Activated CD4-positive, alpha-beta T cell treated with anti-CD3 and anti-CD28 coated beads for 36 hours (primary cell): Measurements from ENCODE around the gene IL5. TPM values are rescaled to one million over a fixed set of nuclear protein-coding genes. Genes with fewer than 3 reads are reported as not detected.
A peak's percentile ranks its signal among the peaks of the same experiment; 100 is the strongest.
"Not testable (repeated sequence)": the region's sequence is repeated elsewhere in the genome, so short reads cannot be mapped to it uniquely, and the experiment has no call there.

Experiments
- ATAC-seq: fragments of 200-7000 bp; cut with Tn5 transposase; one replicate; pipeline ENCODE4 v1.10.0; 2021; ENCODE audit warnings: mild to moderate bottlenecking, moderate library complexity
- CTCF ChIA-PET: fragments of 350-600 bp; sonication (Branson Sonifier 250); formaldehyde crosslinking; loops from one replicate; lab custom pipeline; 2021; ENCODE audit warnings: antibody characterized with exemption; lab: Charles Lee
- POLR2A ChIA-PET: fragments of 350-600 bp; sonication (Branson Sonifier 250); formaldehyde crosslinking; loops from one replicate; lab custom pipeline; 2021; ENCODE audit warnings: antibody characterized with exemption, inconsistent platforms; lab: Charles Lee
- DNase-seq: peaks from one replicate; pipeline ENCODE4 v3.0.0-alpha.2; 2020
- H3K27ac Mint-ChIP-seq: one replicate; pipeline ENCODE4 v1.8.0; 2021; ENCODE audit warnings: mixed read lengths
- H3K27me3 Mint-ChIP-seq: one replicate; pipeline ENCODE4 v1.8.0; 2021; ENCODE audit warnings: mixed read lengths
- H3K36me3 Mint-ChIP-seq: one replicate; pipeline ENCODE4 v1.8.0; 2021; ENCODE audit warnings: low read depth, mixed read lengths
- H3K4me1 Mint-ChIP-seq: one replicate; pipeline ENCODE4 v1.8.0; 2021; ENCODE audit warnings: mixed read lengths
- H3K4me3 Mint-ChIP-seq: one replicate; pipeline ENCODE4 v1.8.0; 2021; ENCODE audit warnings: mild to moderate bottlenecking, moderate library complexity, mixed read lengths
- H3K9me3 Mint-ChIP-seq: one replicate; pipeline ENCODE4 v1.8.0; 2021; ENCODE audit warnings: low read depth, mixed read lengths
- intact Hi-C, 2 experiments: fragments of 100-400 bp; cut with DNase I in 1 of 2; cut with micrococcal nuclease in 1 of 2; formaldehyde crosslinking; loops; one replicate each; pipeline versions ENCODE4 v1.14.2 to v1.15.1; 2022 to 2024; cut with DNase I, micrococcal nuclease
- total RNA-seq, 2 experiments: library from RNA; stranded (reverse); gene quantifications; one replicate each; pipeline ENCODE4 v1.2.3, GENCODE V29; 2021

The IL5 gene
- total RNA-seq, 2 experiments from 2014 or later: 0.69 to 1.6 TPM

GRCh38 chr5:132557478-132558172 is 14.3 kb upstream of the IL5 start:
- DNase-seq (peak; percentile 52), ATAC-seq (peak; percentile 24)
- Mint-ChIP-seq H3K4me1 (peaks cover 21% of the 10 kb centered on the region), H3K9me3 (no peaks in the 10 kb centered on the region), H3K4me3 (peak overlapping the region; percentile 96), H3K27ac (peak overlapping the region; percentile 98), H3K36me3 (peaks cover 8% of the 10 kb centered on the region), H3K27me3 (no peaks in the 10 kb centered on the region)
- CTCF ChIA-PET: interaction anchor here (0.6 to 2.0 kb wide), 4 partner anchors 11 to 96 kb away, joined by 3 to 7 read pairs (median 4); no protein-coding TSS in a partner anchor
- intact Hi-C loops: loop anchor here in 1 of 2 experiments (2.0 to 5.0 kb wide), 4 partner anchors 67 to 923 kb away; partner anchors contain the start of genes AFF4, IRF1 and RAPGEF6
- POLR2A ChIA-PET: interaction anchor here (1.0 to 1.2 kb wide), 2 partner anchors 67 to 308 kb away, joined by 4 read pairs; partner anchors contain the start of genes GDF9, IRF1 and UQCRQ

DNA sequence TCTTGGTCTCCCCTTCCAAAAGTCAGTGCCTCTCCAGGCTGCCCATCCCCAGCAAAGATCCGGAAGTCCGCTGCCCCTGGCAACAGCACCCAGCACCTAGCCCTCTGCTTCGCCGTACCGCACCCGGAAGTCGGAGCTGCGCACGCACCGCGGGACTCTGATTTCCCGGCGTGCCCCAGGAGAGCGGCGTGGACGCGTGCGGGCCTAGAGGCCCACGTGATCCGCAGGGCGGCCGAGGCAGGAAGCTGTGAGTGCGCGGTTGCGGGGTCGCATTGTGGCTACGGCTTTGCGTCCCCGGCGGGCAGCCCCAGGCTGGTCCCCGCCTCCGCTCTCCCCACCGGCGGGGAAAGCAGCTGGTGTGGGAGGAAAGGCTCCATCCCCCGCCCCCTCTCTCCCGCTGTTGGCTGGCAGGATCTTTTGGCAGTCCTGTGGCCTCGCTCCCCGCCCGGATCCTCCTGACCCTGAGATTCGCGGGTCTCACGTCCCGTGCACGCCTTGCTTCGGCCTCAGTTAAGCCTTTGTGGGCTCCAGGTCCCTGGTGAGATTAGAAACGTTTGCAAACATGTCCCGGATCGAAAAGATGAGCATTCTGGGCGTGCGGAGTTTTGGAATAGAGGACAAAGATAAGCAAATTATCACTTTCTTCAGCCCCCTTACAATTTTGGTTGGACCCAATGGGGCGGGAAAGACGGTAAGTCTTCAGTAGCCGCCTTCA is 13.6 kb upstream of the IL5 start, which contains the start of gene RAD50:
Gene RAD50 (plus strand): TSS at position 215 of the 715 bp plus-strand sequence. CDS start 348 bp downstream, at position 563.
- ATAC-seq (peak; percentile 99), DNase-seq (peak; percentile 96)
- intact Hi-C loops: loop anchor here in 1 of 2 experiments (1.0 to 5.0 kb wide), 7 partner anchors 66 to 922 kb away; partner anchors contain the start of genes AFF4, GDF9, IRF1 and KIF3A
- ChIA-PET CTCF (interaction anchor here (0.7 to 2.0 kb wide), 6 partner anchors 10 to 319 kb away, joined by 3 to 7 read pairs (median 3); no protein-coding TSS in a partner anchor), POLR2A (interaction anchor here (0.6 to 1.2 kb wide), 4 partner anchors 50 to 309 kb away, joined by 3 to 4 read pairs (median 4); partner anchors contain the start of genes GDF9, IRF1 and UQCRQ)
- Mint-ChIP-seq H3K27me3 (no peaks in the 10 kb centered on the region), H3K36me3 (peaks cover 8% of the 10 kb centered on the region), H3K4me3 (peak within 1 kb of the TSS; percentile 96), H3K27ac (peak within 1 kb of the TSS; percentile 98), H3K4me1 (peaks cover 21% of the 10 kb centered on the region), H3K9me3 (no peaks in the 10 kb centered on the region)

GRCh38 chr5:132556153-132556762 is 12.9 kb upstream of the IL5 start:
- H3K4me1 Mint-ChIP-seq: peaks cover 21% of the 10 kb centered on the region
- ChIA-PET CTCF (interaction anchor here (0.7 to 2.0 kb wide), 5 partner anchors 10 to 319 kb away, joined by 3 to 7 read pairs (median 3); no protein-coding TSS in a partner anchor), POLR2A (interaction anchor here (0.6 to 1.2 kb wide), 4 partner anchors 51 to 310 kb away, joined by 3 to 4 read pairs (median 4); partner anchors contain the start of genes GDF9, IRF1 and UQCRQ)
- H3K36me3 Mint-ChIP-seq: peaks cover 8% of the 10 kb centered on the region
- no peak for DNase-seq
- ATAC-seq: no peak
- peak overlapping the region; percentile 98 for H3K27ac Mint-ChIP-seq
- H3K27me3 Mint-ChIP-seq: no peaks in the 10 kb centered on the region
- H3K4me3 Mint-ChIP-seq: peak overlapping the region; percentile 96
- intact Hi-C loops: loop anchor here in 1 of 2 experiments (1.0 to 5.0 kb wide), 7 partner anchors 65 to 921 kb away; partner anchors contain the start of genes AFF4, GDF9, IRF1 and KIF3A
- no peaks in the 10 kb centered on the region for H3K9me3 Mint-ChIP-seq

GRCh38 chr5:132549576-132549975 is 6.3 kb upstream of the IL5 start:
- CTCF ChIA-PET: no interaction called here
- POLR2A ChIA-PET: no interaction called here

GRCh38 chr5:132548834-132549233 is 5.5 kb upstream of the IL5 start:
- DNase-seq, ATAC-seq, intact Hi-C loops, POLR2A ChIA-PET, H3K9me3 Mint-ChIP-seq, H3K36me3 Mint-ChIP-seq, H3K27me3 Mint-ChIP-seq, H3K4me3 Mint-ChIP-seq, H3K27ac Mint-ChIP-seq: not testable (repeated sequence)
- peaks cover 15% of the 10 kb centered on the region for H3K4me1 Mint-ChIP-seq
- CTCF ChIA-PET: interaction anchor here (1.2 to 1.5 kb wide), 2 partner anchors 23 to 48 kb away, joined by 3 to 4 read pairs; no protein-coding TSS in a partner anchor

More at GRCh38 chr5:132549576-132549975, 6.3 kb upstream of the IL5 start:
- ATAC-seq (no peak), DNase-seq (no peak)
- Mint-ChIP-seq H3K9me3 (no peaks in the 10 kb centered on the region), H3K4me3 (no peak overlapping the region), H3K27ac (no peak overlapping the region), H3K4me1 (peaks cover 10% of the 10 kb centered on the region), H3K36me3 (no peaks in the 10 kb centered on the region), H3K27me3 (no peaks in the 10 kb centered on the region)
- intact Hi-C loops: no loop called here

DNA sequence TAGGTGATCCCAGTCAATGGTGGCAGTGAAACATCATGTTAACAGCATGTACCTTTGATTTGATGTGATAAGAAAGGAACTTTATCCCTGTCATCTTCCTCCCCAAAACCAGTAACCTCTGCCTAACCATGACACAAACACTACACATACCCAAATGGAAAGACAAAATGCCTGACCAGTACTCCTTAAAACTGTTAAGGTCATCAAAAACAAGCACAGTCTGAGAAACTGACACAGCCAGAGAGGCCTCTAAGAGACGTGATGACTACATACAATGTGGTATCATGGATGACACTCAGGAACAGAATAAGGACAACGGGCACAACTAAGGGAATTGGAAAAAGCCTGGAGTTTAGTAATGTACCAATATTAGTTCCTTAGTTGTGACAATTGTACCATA is 3.9 kb upstream of the IL5 start:
- H3K27ac Mint-ChIP-seq: no peak overlapping the region
- H3K4me1 Mint-ChIP-seq: peaks cover 18% of the 10 kb centered on the region
- ChIA-PET CTCF (interaction anchor here (0.7 to 1.8 kb wide), 2 partner anchors 10 to 57 kb away, joined by 3 to 4 read pairs; no protein-coding TSS in a partner anchor), POLR2A (no interaction called here)
- no peaks in the 10 kb centered on the region for H3K9me3 Mint-ChIP-seq
- no peak for ATAC-seq
- no peak overlapping the region for H3K4me3 Mint-ChIP-seq
- DNase-seq: no peak
- intact Hi-C loops: no loop called here
- H3K27me3 Mint-ChIP-seq: no peaks in the 10 kb centered on the region
- no peaks in the 10 kb centered on the region for H3K36me3 Mint-ChIP-seq

GRCh38 chr5:132546108-132546507 is 2.8 kb upstream of the IL5 start:
- H3K36me3 Mint-ChIP-seq: no peaks in the 10 kb centered on the region
- ChIA-PET CTCF (interaction anchor here (0.9 to 2.3 kb wide), 3 partner anchors 9 to 284 kb away, joined by 4 to 7 read pairs (median 4); no protein-coding TSS in a partner anchor), POLR2A (interaction anchor here (0.6 kb wide), 1 partner anchor 111 kb away, joined by 3 read pairs; no protein-coding TSS in a partner anchor)
- H3K4me1 Mint-ChIP-seq: peaks cover 18% of the 10 kb centered on the region
- H3K4me3 Mint-ChIP-seq: no peak overlapping the region
- no peak overlapping the region for H3K27ac Mint-ChIP-seq
- H3K27me3 Mint-ChIP-seq: no peaks in the 10 kb centered on the region
- no peaks in the 10 kb centered on the region for H3K9me3 Mint-ChIP-seq
- intact Hi-C loops: no loop called here
- peak; percentile 85 for DNase-seq
- peak; percentile 96 for ATAC-seq

- CTCF ChIA-PET: no interaction called here
Measured at GRCh38 chr5:132540764-132541163, 2.6 kb downstream of the IL5 start.

GRCh38 chr5:132540149-132540548 is 3.2 kb downstream of the IL5 start:
- Mint-ChIP-seq H3K9me3 (no peaks in the 10 kb centered on the region), H3K4me1 (peaks cover 8% of the 10 kb centered on the region), H3K36me3 (no peaks in the 10 kb centered on the region), H3K27me3 (peaks cover 10% of the 10 kb centered on the region), H3K27ac (no peak overlapping the region), H3K4me3 (no peak overlapping the region)
- no peak for DNase-seq
- intact Hi-C loops: no loop called here
- ATAC-seq: no peak
- ChIA-PET POLR2A (interaction anchor here (0.7 kb wide), 1 partner anchor 81 kb away, joined by 3 read pairs; no protein-coding TSS in a partner anchor), CTCF (interaction anchor here (0.7 kb wide), 1 partner anchor 14 kb away, joined by 3 read pairs; no protein-coding TSS in a partner anchor)

More at GRCh38 chr5:132540764-132541163, 2.6 kb downstream of the IL5 start:
- Mint-ChIP-seq H3K4me1 (peaks cover 11% of the 10 kb centered on the region), H3K27ac (no peak overlapping the region), H3K9me3 (no peaks in the 10 kb centered on the region), H3K36me3 (no peaks in the 10 kb centered on the region), H3K27me3 (peaks cover 6% of the 10 kb centered on the region), H3K4me3 (no peak overlapping the region)
- no peak for ATAC-seq
- DNase-seq: no peak
- POLR2A ChIA-PET: interaction anchor here (0.7 kb wide), 1 partner anchor 82 kb away, joined by 3 read pairs; no protein-coding TSS in a partner anchor
- intact Hi-C loops: no loop called here

- CTCF ChIA-PET: interaction anchor here (0.7 kb wide), 1 partner anchor 14 kb away, joined by 3 read pairs; no protein-coding TSS in a partner anchor
- H3K27me3 Mint-ChIP-seq: peaks cover 10% of the 10 kb centered on the region
- H3K4me3 Mint-ChIP-seq: no peak overlapping the region
- intact Hi-C loops: no loop called here
- H3K36me3 Mint-ChIP-seq: no peaks in the 10 kb centered on the region
- peaks cover 8% of the 10 kb centered on the region for H3K4me1 Mint-ChIP-seq
- POLR2A ChIA-PET: no interaction called here
- ATAC-seq (no peak), DNase-seq (no peak)
- no peak overlapping the region for H3K27ac Mint-ChIP-seq
- H3K9me3 Mint-ChIP-seq: no peaks in the 10 kb centered on the region
Measured at GRCh38 chr5:132539716-132540115, 3.6 kb downstream of the IL5 start.
